ENCODE measurements around the gene PHC2.
A peak's percentile ranks its signal among the peaks of the same experiment; 100 is the strongest.

Gene PHC2

GRCh38 chr1:33446590-33446989 is 15.7 kb upstream of the PHC2 start:
- DNase-seq, result no peak

- DNase-seq, result no peak
Measured at GRCh38 chr1:33445108-33445507, 14.2 kb upstream of the PHC2 start.

- DNase-seq, result peak; percentile 24
Measured at GRCh38 chr1:33443705-33444180, 12.8 kb upstream of the PHC2 start.

- peak; percentile 48 for DNase-seq
Measured at GRCh38 chr1:33443080-33443704, 12.3 kb upstream of the PHC2 start.

- no peak for DNase-seq
Measured at GRCh38 chr1:33442141-33442540, 11.2 kb upstream of the PHC2 start.

- no peak for DNase-seq
Measured at GRCh38 chr1:33441088-33441745, 10.3 kb upstream of the PHC2 start.

- no peak for DNase-seq
Measured at GRCh38 chr1:33439662-33440061, 8.8 kb upstream of the PHC2 start.

GRCh38 chr1:33438364-33439160 is 7.7 kb upstream of the PHC2 start:
- no peak for DNase-seq

- DNase-seq, result no peak
Measured at GRCh38 chr1:33436557-33437285, 5.8 kb upstream of the PHC2 start.

- DNase-seq, result peak; percentile 92
Measured at GRCh38 chr1:33435096-33435820, 4.4 kb upstream of the PHC2 start.

- DNase-seq, result no peak
Measured at GRCh38 chr1:33434363-33434750, 3.5 kb upstream of the PHC2 start.

GRCh38 chr1:33433509-33434362 is 2.8 kb upstream of the PHC2 start:
- DNase-seq, result peak; percentile 98

- peak; percentile 21 for DNase-seq
Measured at GRCh38 chr1:33429856-33430691, 821 bp downstream of the PHC2 start.

- DNase-seq, result no peak
Measured at GRCh38 chr1:33429332-33429731, 1.6 kb downstream of the PHC2 start.

- no peak for DNase-seq
Measured at GRCh38 chr1:33428661-33429060, 2.2 kb downstream of the PHC2 start.

GRCh38 chr1:33426916-33427315 is 4.0 kb downstream of the PHC2 start:
- DNase-seq, result no peak

- DNase-seq, result no peak
Measured at GRCh38 chr1:33425900-33426299, 5.0 kb downstream of the PHC2 start.

GRCh38 chr1:33424610-33425009 is 6.3 kb downstream of the PHC2 start:
- DNase-seq, result no peak

GRCh38 chr1:33424205-33424604 is 6.7 kb downstream of the PHC2 start:
- DNase-seq, result peak; percentile 42

Measured in fibroblast of skin of scalp (primary cell).